ENCODE measurements around the gene VWA1. TPM values are rescaled to one million over a fixed set of nuclear protein-coding genes. Genes with fewer than 3 reads are reported as not detected.

The VWA1 gene
- polyA plus RNA-seq, 1 of the 3 experiments (the other 2 are of a cell fraction) = 7.4 TPM

GRCh38 chr1:1388078-1388472 lies 47.4 kb upstream of the VWA1 start:
- H3K79me2 ChIP-seq (ENCODE audit: insufficient read depth) = peaks cover 19% of the 10 kb centered on the region; the same call in 1 of the 2 replicates
- no peak overlapping the region for H3K4me2 ChIP-seq
- POLR2A ChIA-PET = interaction anchor here (0.8 kb wide), 1 partner anchor 13 kb away, joined by 3 read pairs; the partner anchor contains the start of gene AURKAIP1
- no peaks in the 10 kb centered on the region for H3K9me2 ChIP-seq
- H3K4me1 ChIP-seq (ENCODE audit: control insufficient read depth in 1 of 2, insufficient read depth in 2 of 2, low read depth in 1 of 2, low read length in 1 of 2) = no peaks in the 10 kb centered on the region
- TF ChIP-seq, protein P1, sequence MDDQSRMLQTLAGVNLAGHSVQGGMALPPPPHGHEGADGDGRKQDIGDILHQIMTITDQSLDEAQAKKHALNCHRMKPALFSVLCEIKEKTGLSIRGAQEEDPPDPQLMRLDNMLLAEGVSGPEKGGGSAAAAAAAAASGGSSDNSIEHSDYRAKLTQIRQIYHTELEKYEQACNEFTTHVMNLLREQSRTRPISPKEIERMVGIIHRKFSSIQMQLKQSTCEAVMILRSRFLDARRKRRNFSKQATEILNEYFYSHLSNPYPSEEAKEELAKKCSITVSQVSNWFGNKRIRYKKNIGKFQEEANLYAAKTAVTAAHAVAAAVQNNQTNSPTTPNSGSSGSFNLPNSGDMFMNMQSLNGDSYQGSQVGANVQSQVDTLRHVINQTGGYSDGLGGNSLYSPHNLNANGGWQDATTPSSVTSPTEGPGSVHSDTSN (IDR thresholded peaks at IDR 0.05) = no peak
- TF ChIP-seq, protein P2, sequence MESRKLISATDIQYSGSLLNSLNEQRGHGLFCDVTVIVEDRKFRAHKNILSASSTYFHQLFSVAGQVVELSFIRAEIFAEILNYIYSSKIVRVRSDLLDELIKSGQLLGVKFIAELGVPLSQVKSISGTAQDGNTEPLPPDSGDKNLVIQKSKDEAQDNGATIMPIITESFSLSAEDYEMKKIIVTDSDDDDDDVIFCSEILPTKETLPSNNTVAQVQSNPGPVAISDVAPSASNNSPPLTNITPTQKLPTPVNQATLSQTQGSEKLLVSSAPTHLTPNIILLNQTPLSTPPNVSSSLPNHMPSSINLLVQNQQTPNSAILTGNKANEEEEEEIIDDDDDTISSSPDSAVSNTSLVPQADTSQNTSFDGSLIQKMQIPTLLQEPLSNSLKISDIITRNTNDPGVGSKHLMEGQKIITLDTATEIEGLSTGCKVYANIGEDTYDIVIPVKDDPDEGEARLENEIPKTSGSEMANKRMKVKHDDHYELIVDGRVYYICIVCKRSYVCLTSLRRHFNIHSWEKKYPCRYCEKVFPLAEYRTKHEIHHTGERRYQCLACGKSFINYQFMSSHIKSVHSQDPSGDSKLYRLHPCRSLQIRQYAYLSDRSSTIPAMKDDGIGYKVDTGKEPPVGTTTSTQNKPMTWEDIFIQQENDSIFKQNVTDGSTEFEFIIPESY (IDR thresholded peaks at IDR 0.05; ENCODE audit: borderline replicate concordance, low read depth) = no peak
- TF ChIP-seq YY1 (IDR thresholded peaks at IDR 0.05; ENCODE audit: low read depth) (no peak), CHD2 (IDR thresholded peaks at IDR 0.05; ENCODE audit: low read length, partially characterized antibody) (no peak), JUND (IDR thresholded peaks at IDR 0.05) (no peak), ELF1 (IDR thresholded peaks at IDR 0.05) (no peak), SIN3A (IDR thresholded peaks at IDR 0.05; ENCODE audit: borderline replicate concordance, low read depth, low read length) (no peak), TEAD4 (IDR thresholded peaks at IDR 0.05; ENCODE audit: borderline replicate concordance, insufficient read depth) (no peak), EP300 (IDR thresholded peaks at IDR 0.05; ENCODE audit: borderline replicate concordance in 1 of 2, low read depth in 1 of 2, low read length in 1 of 2) (no peak), SMC3 (IDR thresholded peaks at IDR 0.05; ENCODE audit: low read depth, low read length) (no peak), RFX5 (IDR thresholded peaks at IDR 0.05; ENCODE audit: low read length) (no peak)
- TF ChIP-seq, protein P3, sequence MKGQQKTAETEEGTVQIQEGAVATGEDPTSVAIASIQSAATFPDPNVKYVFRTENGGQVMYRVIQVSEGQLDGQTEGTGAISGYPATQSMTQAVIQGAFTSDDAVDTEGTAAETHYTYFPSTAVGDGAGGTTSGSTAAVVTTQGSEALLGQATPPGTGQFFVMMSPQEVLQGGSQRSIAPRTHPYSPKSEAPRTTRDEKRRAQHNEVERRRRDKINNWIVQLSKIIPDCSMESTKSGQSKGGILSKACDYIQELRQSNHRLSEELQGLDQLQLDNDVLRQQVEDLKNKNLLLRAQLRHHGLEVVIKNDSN (IDR thresholded peaks at IDR 0.05; ENCODE audit: borderline replicate concordance, low read depth) = no peak
- TF ChIP-seq, protein P4, sequence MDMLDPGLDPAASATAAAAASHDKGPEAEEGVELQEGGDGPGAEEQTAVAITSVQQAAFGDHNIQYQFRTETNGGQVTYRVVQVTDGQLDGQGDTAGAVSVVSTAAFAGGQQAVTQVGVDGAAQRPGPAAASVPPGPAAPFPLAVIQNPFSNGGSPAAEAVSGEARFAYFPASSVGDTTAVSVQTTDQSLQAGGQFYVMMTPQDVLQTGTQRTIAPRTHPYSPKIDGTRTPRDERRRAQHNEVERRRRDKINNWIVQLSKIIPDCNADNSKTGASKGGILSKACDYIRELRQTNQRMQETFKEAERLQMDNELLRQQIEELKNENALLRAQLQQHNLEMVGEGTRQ (IDR thresholded peaks at IDR 0.05; ENCODE audit: borderline replicate concordance, low read depth, low read length) = no peak
- no peaks in the 10 kb centered on the region for H3K27me3 ChIP-seq (ENCODE audit: insufficient read depth)
- no peaks in the 10 kb centered on the region for H3F3A ChIP-seq (replicated peaks; ENCODE audit: insufficient read depth)
- no peak overlapping the region for H3K9ac ChIP-seq
- DNase-seq = no peak
- H2AFZ ChIP-seq (ENCODE audit: low read depth) = no peak overlapping the region
- H3K9me3 ChIP-seq = no peaks in the 10 kb centered on the region
- WGBS (ENCODE audit: low lambda C conversion rate) = 96% methylated on average over 16 of the region's 16 CpGs
- H3K4me3 ChIP-seq (ENCODE audit: low read depth in 2 of 2, low read length in 1 of 2) = no peak overlapping the region
- CTCF ChIA-PET = interaction anchor here (2.8 kb wide), 1 partner anchor 11 kb away, joined by 16 read pairs; the partner anchor contains the start of gene CCNL2
- peaks cover 33 to 68% of the 10 kb centered on the region in 2 experiments for H3K36me3 ChIP-seq (replicated peaks in 1 of 2; ENCODE audit: control insufficient read depth in 1 of 2, insufficient read depth in 2 of 2, low read length in 1 of 2)
- H3K27ac ChIP-seq (ENCODE audit: low read depth in 2 of 2, low read length in 1 of 2) = no peak overlapping the region
- no peaks in the 10 kb centered on the region for H4K20me1 ChIP-seq (ENCODE audit: insufficient read depth)
